HG03159 (cell line): ENCODE measurements around the gene NOCT.
A peak's percentile ranks its signal among the peaks of the same experiment; 100 is the strongest.
"Not testable (repeated sequence)": the region's sequence is repeated elsewhere in the genome, so short reads cannot be mapped to it uniquely, and the experiment has no call there.

ENCODE experiments used
- ATAC-seq: cut with Tn5 transposase; IDR thresholded peaks from one replicate; pipeline ENCODE4 v1.9.1; 2021; ENCODE audit warnings: mild to moderate bottlenecking, moderate library complexity; ENCODE audit not compliant: unreplicated experiment

NOCT gene

GRCh38 chr4:139009702-139010101, 5.9 kb upstream of the NOCT start:
- ATAC-seq = no peak

GRCh38 chr4:139011225-139011950, 4.2 kb upstream of the NOCT start:
- no peak for ATAC-seq

GRCh38 chr4:139014371-139015268, 961 bp upstream of the NOCT start:
- ATAC-seq = peak; percentile 7

GRCh38 chr4:139015948-139016471, 429 bp downstream of the NOCT start:
- peak; percentile 35 for ATAC-seq

GRCh38 chr4:139017861-139018260, 2.3 kb downstream of the NOCT start:
- ATAC-seq = no peak

GRCh38 chr4:139018501-139018900, 2.9 kb downstream of the NOCT start:
- no peak for ATAC-seq

GRCh38 chr4:139018971-139019758, 3.6 kb downstream of the NOCT start:
- no peak for ATAC-seq

GRCh38 chr4:139020384-139020783, 4.8 kb downstream of the NOCT start:
- no peak for ATAC-seq

GRCh38 chr4:139021071-139021470, 5.5 kb downstream of the NOCT start:
- not testable (repeated sequence) for ATAC-seq

GRCh38 chr4:139022835-139023234, 7.3 kb downstream of the NOCT start:
- ATAC-seq = no peak

- ATAC-seq = no peak
These were observed 9.1 kb downstream of the NOCT start for GRCh38 chr4:139024686-139025085.

- no peak for ATAC-seq
These were observed 10.3 kb downstream of the NOCT start for GRCh38 chr4:139025841-139026240.

GRCh38 chr4:139027776-139028175, 12.2 kb downstream of the NOCT start:
- no peak for ATAC-seq

- no peak for ATAC-seq
These were observed 12.6 kb downstream of the NOCT start for GRCh38 chr4:139028191-139028661.

GRCh38 chr4:139029866-139030363, 14.3 kb downstream of the NOCT start:
- ATAC-seq = not testable (repeated sequence)

- peak; percentile 71 for ATAC-seq
These were observed 15.1 kb downstream of the NOCT start for GRCh38 chr4:139030614-139031235.

- no peak for ATAC-seq
These were observed 20.1 kb downstream of the NOCT start for GRCh38 chr4:139035650-139036049.

GRCh38 chr4:139036885-139037284, 21.3 kb downstream of the NOCT start:
- no peak for ATAC-seq

- no peak for ATAC-seq
These were observed 23.4 kb downstream of the NOCT start for GRCh38 chr4:139038874-139039443.

GRCh38 chr4:139042981-139043460, 27.4 kb downstream of the NOCT start:
- no peak for ATAC-seq
